Neural crest cell (in vitro differentiated cells): ENCODE data around the gene TGM2. TPM values are rescaled to one million over a fixed set of nuclear protein-coding genes. Genes with fewer than 3 reads are reported as not detected.

ENCODE experiments used
- DNase-seq: peaks from one replicate; pipeline ENCODE4 v3.0.0; 2021; ENCODE audit warnings: low read depth, mixed read lengths, low spot score
- H3K27ac Mint-ChIP-seq: one replicate; pipeline ENCODE4 v1.8.0; 2021; ENCODE audit warnings: mild to moderate bottlenecking, mixed read lengths; ENCODE audit not compliant: unreplicated experiment
- H3K27me3 Mint-ChIP-seq: 2 replicates; pipeline ENCODE4 v1.8.0; 2021; ENCODE audit warnings: low read depth, mild to moderate bottlenecking, mixed read lengths
- H3K36me3 Mint-ChIP-seq: 2 replicates; pipeline ENCODE4 v1.8.0; 2021; ENCODE audit warnings: low read depth, mild to moderate bottlenecking, mixed read lengths
- H3K4me1 Mint-ChIP-seq: 2 replicates; pipeline ENCODE4 v1.8.0; 2021; ENCODE audit warnings: mixed read lengths
- H3K4me3 Mint-ChIP-seq: one replicate; pipeline ENCODE4 v1.8.0; 2021; ENCODE audit warnings: mild to moderate bottlenecking, mixed read lengths
- H3K9me3 Mint-ChIP-seq: 2 replicates; pipeline ENCODE4 v1.8.0; 2021; ENCODE audit warnings: mixed read lengths
- CTCF ChIP-seq: fragments of 200-600 bp; sonication (generic); conservative IDR thresholded peaks from 2 replicates; pipeline ENCODE4 v1.5.0; 2021; ENCODE audit warnings: antibody characterized with exemption, mild to moderate bottlenecking
- total RNA-seq: library from RNA; stranded (reverse); gene quantifications from 2 replicates; pipeline ENCODE4 v1.2.1, GENCODE V29; 2021

The TGM2 gene
- total RNA-seq, 1 donor from 2014 or later = 1.4 TPM

DNA sequence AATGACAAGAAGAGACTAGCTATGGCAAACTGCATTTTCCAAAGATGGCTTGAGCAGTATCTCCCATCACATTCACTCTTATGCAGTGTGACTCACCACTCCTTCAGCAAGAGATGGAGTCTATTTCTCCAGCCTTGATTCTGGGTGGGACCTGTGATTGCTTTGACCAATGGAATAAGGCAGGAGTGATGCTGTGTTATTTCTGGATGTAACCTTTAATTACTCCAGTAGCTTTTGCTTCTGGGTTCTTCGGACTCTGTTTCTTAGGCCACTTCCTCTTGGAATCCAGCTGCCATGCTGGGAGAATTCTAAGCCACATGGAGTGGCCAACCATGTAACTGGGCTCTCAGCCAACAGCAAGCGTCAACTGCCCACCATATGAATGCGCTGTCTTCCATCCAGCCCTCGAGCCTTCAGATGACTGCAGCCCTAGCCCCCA lies 50.7 kb downstream of the TGM2 start:
- no peak for DNase-seq
- H3K4me1 Mint-ChIP-seq = peaks cover 4% of the 10 kb centered on the region
- H3K36me3 Mint-ChIP-seq = no peaks in the 10 kb centered on the region
- TF ChIP-seq CTCF = no peak
- H3K4me3 Mint-ChIP-seq = no peak overlapping the region
- no peaks in the 10 kb centered on the region for H3K27me3 Mint-ChIP-seq
- no peaks in the 10 kb centered on the region for H3K9me3 Mint-ChIP-seq
- no peak overlapping the region for H3K27ac Mint-ChIP-seq

DNA sequence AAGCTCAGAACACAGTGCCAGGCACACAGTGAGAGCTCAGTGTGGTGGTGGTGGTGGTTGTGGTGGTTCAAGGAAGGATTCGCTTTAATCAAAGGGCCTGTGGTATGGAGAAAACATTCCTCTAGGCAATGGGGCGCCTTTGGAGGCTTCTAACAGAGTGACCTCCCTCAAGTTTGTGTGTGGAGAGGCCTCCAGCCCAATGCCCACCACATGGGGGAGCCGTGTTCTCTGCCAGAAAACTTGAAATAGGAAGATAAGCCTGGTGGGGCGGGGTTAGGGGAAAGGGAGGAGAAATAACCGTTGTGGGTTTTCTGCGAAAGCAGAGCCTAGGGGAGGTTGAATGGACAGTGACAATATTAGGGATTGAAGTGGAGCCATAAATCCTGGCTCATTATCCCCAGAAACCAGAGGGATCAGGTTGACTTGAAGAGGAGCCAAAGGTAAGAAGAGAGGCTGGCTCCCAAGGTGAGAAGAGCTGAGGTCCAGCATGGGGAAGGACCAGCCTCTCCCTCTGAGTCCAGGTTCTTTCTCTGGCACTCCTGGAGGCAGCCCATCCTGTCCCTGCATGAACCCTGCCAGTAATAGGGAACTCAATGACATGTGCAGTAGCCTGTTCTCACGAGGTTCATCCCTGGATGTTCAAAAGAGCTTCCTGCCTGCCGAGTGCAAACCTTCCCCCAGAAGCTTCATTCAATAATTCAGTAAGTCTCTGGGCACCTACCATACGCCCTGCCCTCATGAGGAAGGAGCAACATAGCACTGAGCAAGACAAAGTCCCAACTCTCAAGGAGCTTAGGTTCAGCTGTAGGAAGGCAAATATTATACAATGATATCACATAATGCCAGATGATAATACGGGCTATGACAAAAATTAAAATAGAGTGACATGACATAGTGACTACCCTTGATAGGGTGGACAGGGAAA lies 51.4 kb downstream of the TGM2 start:
- Mint-ChIP-seq H3K9me3 (no peaks in the 10 kb centered on the region), H3K4me3 (no peak overlapping the region), H3K27ac (no peak overlapping the region), H3K4me1 (peaks cover 9% of the 10 kb centered on the region), H3K36me3 (no peaks in the 10 kb centered on the region), H3K27me3 (no peaks in the 10 kb centered on the region)
- TF ChIP-seq CTCF = peak; percentile 46
- no peak for DNase-seq

DNA sequence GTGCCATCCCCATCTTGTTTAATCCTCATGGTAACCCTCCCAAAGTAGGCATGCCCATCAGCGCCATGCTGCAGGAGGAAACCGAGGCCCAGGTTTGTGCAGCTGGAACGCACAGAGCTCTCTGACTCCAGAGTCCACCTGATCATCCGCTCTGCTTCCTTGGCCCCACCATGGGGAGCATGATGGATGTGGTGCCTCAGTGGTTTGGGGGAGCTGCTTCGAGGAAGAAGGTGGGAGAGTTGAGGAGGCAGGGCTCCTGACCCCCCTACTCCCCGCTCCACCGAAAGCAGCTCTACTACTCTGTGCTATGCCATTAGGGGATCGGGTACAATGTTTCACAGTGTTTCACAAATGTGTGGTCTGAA lies 52.2 kb downstream of the TGM2 start:
- Mint-ChIP-seq H3K4me1 (peaks cover 9% of the 10 kb centered on the region), H3K4me3 (no peak overlapping the region), H3K27ac (no peak overlapping the region), H3K27me3 (no peaks in the 10 kb centered on the region), H3K36me3 (no peaks in the 10 kb centered on the region), H3K9me3 (no peaks in the 10 kb centered on the region)
- TF ChIP-seq CTCF = no peak
- no peak for DNase-seq

GRCh38 chr20:38112261-38112929 lies 52.7 kb downstream of the TGM2 start:
- H3K4me1 Mint-ChIP-seq = peaks cover 9% of the 10 kb centered on the region
- no peaks in the 10 kb centered on the region for H3K9me3 Mint-ChIP-seq
- no peaks in the 10 kb centered on the region for H3K36me3 Mint-ChIP-seq
- no peaks in the 10 kb centered on the region for H3K27me3 Mint-ChIP-seq
- no peak overlapping the region for H3K4me3 Mint-ChIP-seq
- DNase-seq = no peak
- no peak for TF ChIP-seq CTCF
- H3K27ac Mint-ChIP-seq = no peak overlapping the region

DNA sequence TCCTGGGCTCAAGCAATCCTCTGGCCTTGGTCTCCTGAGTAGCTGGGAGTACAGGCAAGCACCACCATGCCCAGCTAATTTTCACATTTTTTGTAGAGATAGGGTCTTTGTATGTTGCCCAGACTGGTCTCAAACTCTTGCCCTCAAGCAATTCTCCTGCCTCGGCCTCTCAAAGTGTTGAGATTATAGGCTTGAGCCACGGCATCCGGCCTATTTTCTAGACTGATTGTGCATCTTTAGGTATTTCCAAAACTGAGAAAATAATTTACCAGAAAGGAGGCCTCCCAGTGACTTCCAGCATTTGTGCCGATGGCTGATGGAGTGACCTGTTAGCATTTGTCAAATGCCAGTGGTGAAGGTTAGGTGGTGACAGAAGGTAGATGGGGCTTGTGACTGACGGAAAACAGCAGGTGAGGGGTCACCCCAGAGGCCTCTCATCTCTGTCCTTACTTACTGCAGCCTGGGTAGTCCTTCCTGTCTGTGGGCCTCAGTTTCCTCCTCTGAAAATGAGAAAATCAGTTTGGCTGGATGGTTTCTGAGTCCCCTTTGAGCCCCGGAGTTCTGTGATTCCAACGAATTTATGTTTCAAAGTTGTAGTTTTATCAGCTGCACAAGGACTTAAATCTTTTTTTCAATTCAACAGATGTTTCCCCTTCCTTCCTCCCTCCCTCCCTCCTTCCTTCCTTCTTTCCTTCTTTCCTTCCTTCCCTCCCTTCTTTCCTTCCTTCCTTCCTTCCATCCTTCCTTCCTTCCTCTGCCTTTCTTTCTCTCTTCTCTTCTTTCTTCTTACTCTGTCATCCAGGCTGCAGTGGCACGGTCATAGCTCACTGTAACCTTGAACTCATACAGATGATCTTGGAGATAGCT lies 53.5 kb downstream of the TGM2 start:
- Mint-ChIP-seq H3K4me3 (no peak overlapping the region), H3K27me3 (no peaks in the 10 kb centered on the region)
- DNase-seq = no peak

More for the DNA sequence above, 53.5 kb downstream of the TGM2 start:
- no peak for TF ChIP-seq CTCF
- Mint-ChIP-seq H3K36me3 (no peaks in the 10 kb centered on the region), H3K27ac (no peak overlapping the region), H3K4me1 (peaks cover 9% of the 10 kb centered on the region), H3K9me3 (no peaks in the 10 kb centered on the region)
